Lung (tissue), 12 donors: Measurements from ENCODE around the gene ACP1. TPM values are rescaled to one million over a fixed set of nuclear protein-coding genes. Genes with fewer than 3 reads are reported as not detected.

Experiments used
- ATAC-seq: fragments of 200-7000 bp; cut with Tn5 transposase; one replicate; pipeline ENCODE4 v1.9.1; 2020; ENCODE audit warnings: moderate number of reproducible peaks; ENCODE audit not compliant: insufficient read depth, low FRiP score
- DNase-seq, 3 donors: peaks; one replicate each; pipeline ENCODE4 v3.0.0-alpha.2; 2013 to 2017
- H3K27ac ChIP-seq, 2 donors: one replicate each; pipeline ENCODE4 v1.5.1; 2013; ENCODE audit warnings: mild to moderate bottlenecking in 2 of 2, moderate library complexity in 2 of 2, control low read depth in 1 of 2, inconsistent platforms in 1 of 2, low read depth in 1 of 2, low read length in 1 of 2
- H3K27me3 ChIP-seq, 3 donors: one replicate each; pipeline ENCODE4 v1.5.1; 2013; ENCODE audit warnings: low read length in 2 of 3; ENCODE audit not compliant: control insufficient read depth in 3 of 3, insufficient read depth in 3 of 3
- H3K36me3 ChIP-seq, 4 donors: one replicate each; pipeline ENCODE4 v1.5.1; 2013; ENCODE audit warnings: low read length in 4 of 4, mild to moderate bottlenecking in 1 of 4, moderate library complexity in 1 of 4; ENCODE audit not compliant: control insufficient read depth in 4 of 4, insufficient read depth in 4 of 4
- H3K4me1 ChIP-seq, 5 donors: one replicate each; pipeline ENCODE4 v1.5.1; 2013; ENCODE audit warnings: low read length in 5 of 5, mild to moderate bottlenecking in 2 of 5, moderate library complexity in 1 of 5; ENCODE audit not compliant: control insufficient read depth in 5 of 5, insufficient read depth in 5 of 5
- H3K4me3 ChIP-seq: one replicate; pipeline ENCODE4 v1.5.1; 2013; ENCODE audit warnings: mild to moderate bottlenecking, control low read depth, moderate library complexity
- H3K9ac ChIP-seq, 2 donors: one replicate each; pipeline ENCODE4 v1.5.1; 2013; ENCODE audit warnings: low read length in 2 of 2, control low read depth in 1 of 2; ENCODE audit not compliant: insufficient read depth in 1 of 2
- H3K9me3 ChIP-seq, 4 donors: one replicate each; pipeline ENCODE4 v1.5.1; 2013; ENCODE audit warnings: low read length in 3 of 4, mild to moderate bottlenecking in 1 of 4, moderate library complexity in 1 of 4; ENCODE audit not compliant: control insufficient read depth in 4 of 4, insufficient read depth in 3 of 4
- CTCF ChIP-seq: IDR thresholded peaks from 2 replicates; pipeline ENCODE4 v1.5.1; 2012; ENCODE audit warnings: mild to moderate bottlenecking; ENCODE audit errors: control extremely low read depth, extremely low read depth
- WGBS, 2 donors: extraction: QIAGEN DNeasy Blood & Tissue Kit; methylation state at CpG; one replicate each; pipeline ENCODE4 v1.1.7; 2013; 5-methylcytosine and 5-hydroxymethylcytosine counted together
- polyA plus RNA-seq, 2 donors: library from polyadenylated mRNA; stranded (reverse); fragments of 200-250 nt; gene quantifications; one replicate each; pipeline ENCODE4 v1.2.1, GENCODE V29; 2013
- total RNA-seq, 2 donors: library from RNA; depleted of rRNA in 1 of 2; stranded (reverse); fragments of >200 nt in 1 of 2; gene quantifications; one replicate each; pipeline ENCODE4 v1.2.1, GENCODE V29; 2014 to 2021
- donor health status: control.
- donor health status: control.
- donor health status: Bipolar disorder and iron deficiency.
- donor health status: healthy.
- donor health status: DM: yes; HTN: yes; CAD: no.

Gene ACP1
- total and polyA plus RNA-seq, 4 donors, result 66.0 to 136 (median 75.0) TPM

- peak overlapping the region in 1 of 2 donors; percentile 92 for H3K27ac ChIP-seq
- ATAC-seq (no peak), DNase-seq (peak in 1 of 3 donors; percentile 33)
- no peak for TF ChIP-seq CTCF
- no peaks in the 10 kb centered on the region for H3K27me3 ChIP-seq
- H3K9ac ChIP-seq, result peak overlapping the region; percentile 3 to 69
- peaks cover 7 to 38% (median 17%) of the 10 kb centered on the region in 5 donors for H3K4me1 ChIP-seq
- peaks cover 0 to 7% (median 1%) of the 10 kb centered on the region in 4 donors for H3K36me3 ChIP-seq
- 25 to 40% methylated on average over 42 of the region's 42 CpGs for WGBS, 2 donors
- peak overlapping the region; percentile 59 for H3K4me3 ChIP-seq
- H3K9me3 ChIP-seq, result no peaks in the 10 kb centered on the region
Observed at GRCh38 chr2:263022-263738, 1.6 kb upstream of the ACP1 start.

- peak; percentile 31 to 60 (median 59) for DNase-seq
- peaks cover 0 to 4% (median 1%) of the 10 kb centered on the region in 4 donors for H3K36me3 ChIP-seq
- no peak for TF ChIP-seq CTCF
- ATAC-seq, result peak; percentile 71
- peak within 1 kb of the TSS; percentile 91 for H3K4me3 ChIP-seq
- WGBS, 2 donors, result 1% methylated on average over 65 to 77 of the region's 77 CpGs
- no peaks in the 10 kb centered on the region for H3K27me3 ChIP-seq
- peaks cover 7 to 38% (median 17%) of the 10 kb centered on the region in 5 donors for H3K4me1 ChIP-seq
- H3K9ac ChIP-seq, result peak within 1 kb of the TSS; percentile 86 to 89
- H3K9me3 ChIP-seq, result no peaks in the 10 kb centered on the region
- peak within 1 kb of the TSS; percentile 71 to 95 for H3K27ac ChIP-seq
Observed at GRCh38 chr2:263774-264492, 814 bp upstream of the ACP1 start, which contains the start of gene SH3YL1. SH3YL1 (minus strand) TSS chr2:264032; CDS start chr2:263984, 48 bp downstream.

GRCh38 chr2:268323-268722, 3.6 kb downstream of the ACP1 start:
- DNase-seq (no peak), ATAC-seq (no peak)
- Histone ChIP-seq H3K4me3 (no peak overlapping the region), H3K9me3 (no peaks in the 10 kb centered on the region), H3K27ac (no peak overlapping the region), H3K9ac (no peak overlapping the region), H3K4me1 (peaks cover 6 to 18% (median 18%) of the 10 kb centered on the region in 5 donors), H3K36me3 (peaks cover 0 to 12% (median 2%) of the 10 kb centered on the region in 4 donors), H3K27me3 (no peaks in the 10 kb centered on the region)
- no peak for TF ChIP-seq CTCF
